Measurements from ENCODE around the gene DYDC1.
"Not testable (repeated sequence)": the region's sequence is repeated elsewhere in the genome, so short reads cannot be mapped to it uniquely, and the experiment has no call there.

DYDC1 gene

DNA sequence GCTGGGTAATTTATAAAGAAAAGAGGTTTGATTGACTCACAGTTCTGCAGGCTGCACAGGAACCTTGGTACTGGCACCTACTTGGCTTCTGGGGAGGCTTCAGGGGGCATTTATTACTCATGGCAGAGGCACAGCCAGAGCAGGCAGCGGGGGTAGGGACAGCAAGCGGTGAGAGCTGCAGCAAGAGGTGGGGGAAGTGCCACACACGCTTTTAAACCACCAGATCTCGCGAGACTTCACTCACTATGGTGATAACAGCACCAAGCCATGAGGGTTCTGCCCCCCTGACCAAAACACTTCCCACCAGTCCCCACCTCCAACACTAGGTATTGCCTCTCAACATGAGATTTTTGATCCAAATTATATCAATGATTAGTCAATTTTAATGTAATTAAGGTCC, 43.0 kb downstream of the DYDC1 start:
- Histone ChIP-seq H3K9ac (ENCODE audit: low read depth, low read length) (no peak overlapping the region), H3K27ac (ENCODE audit: low read length) (no peak overlapping the region), H3K27me3 (ENCODE audit: insufficient read depth, low read length) (no peaks in the 10 kb centered on the region), H3K4me3 (ENCODE audit: low read length) (no peak overlapping the region), H3K4me1 (ENCODE audit: insufficient read depth, low read length) (no peaks in the 10 kb centered on the region), H3K36me3 (ENCODE audit: insufficient read depth, low read depth, low read length) (no peaks in the 10 kb centered on the region), H3K9me3 (ENCODE audit: insufficient read depth, low read depth, low read length) (no peaks in the 10 kb centered on the region)

DNA sequence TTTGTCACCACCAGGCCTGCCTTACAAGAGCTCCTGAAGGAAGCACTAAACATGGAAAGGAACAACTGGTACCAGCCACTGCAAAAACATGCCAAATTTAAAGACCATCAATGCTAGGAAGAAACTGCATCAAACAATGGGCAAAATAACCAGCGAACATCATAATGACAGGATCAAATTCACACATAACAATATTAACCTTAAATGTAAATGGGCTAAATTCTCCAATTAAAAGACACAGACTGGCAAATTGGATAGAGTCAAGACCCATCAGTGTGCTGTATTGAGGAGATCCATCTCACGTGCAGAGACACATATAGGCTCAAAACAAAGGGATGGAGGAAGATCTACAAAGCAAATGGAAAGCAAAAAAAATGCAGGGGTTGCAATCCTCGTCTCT, 50.6 kb downstream of the DYDC1 start:
- not testable (repeated sequence) for H3K4me3 ChIP-seq (ENCODE audit: low read length); H3K4me1 ChIP-seq (ENCODE audit: insufficient read depth, low read length); H3K36me3 ChIP-seq (ENCODE audit: insufficient read depth, low read depth, low read length); H3K27ac ChIP-seq (ENCODE audit: low read length); H3K27me3 ChIP-seq (ENCODE audit: insufficient read depth, low read length); H3K9ac ChIP-seq (ENCODE audit: low read depth, low read length); H3K9me3 ChIP-seq (ENCODE audit: insufficient read depth, low read depth, low read length)

- H3K36me3 ChIP-seq (ENCODE audit: insufficient read depth, low read depth, low read length): no peaks in the 10 kb centered on the region
- H3K27ac ChIP-seq (ENCODE audit: low read length): no peak overlapping the region
- H3K9me3 ChIP-seq (ENCODE audit: insufficient read depth, low read depth, low read length): no peaks in the 10 kb centered on the region; the same call in none of the 2 replicates
- no peak overlapping the region for H3K4me3 ChIP-seq (ENCODE audit: low read length)
- H3K4me1 ChIP-seq (ENCODE audit: insufficient read depth, low read length): no peaks in the 10 kb centered on the region
- H3K9ac ChIP-seq (ENCODE audit: low read depth, low read length): no peak overlapping the region
- H3K27me3 ChIP-seq (ENCODE audit: insufficient read depth, low read length): no peaks in the 10 kb centered on the region
These were observed 59.6 kb downstream of the DYDC1 start for GRCh38 chr10:80296942-80297341.

- H3K36me3 ChIP-seq (ENCODE audit: insufficient read depth, low read depth, low read length): no peaks in the 10 kb centered on the region
- H3K9ac ChIP-seq (ENCODE audit: low read depth, low read length): no peak overlapping the region
- no peaks in the 10 kb centered on the region; the same call in 1 of the 2 replicates for H3K9me3 ChIP-seq (ENCODE audit: insufficient read depth, low read depth, low read length)
- peaks cover 7% of the 10 kb centered on the region; the same call in 1 of the 2 replicates for H3K27me3 ChIP-seq (ENCODE audit: insufficient read depth, low read length)
- no peak overlapping the region for H3K4me3 ChIP-seq (ENCODE audit: low read length)
- H3K4me1 ChIP-seq (ENCODE audit: insufficient read depth, low read length): peaks cover 10% of the 10 kb centered on the region; the same call in 1 of the 2 replicates
- no peak overlapping the region for H3K27ac ChIP-seq (ENCODE audit: low read length)
These were observed 63.8 kb downstream of the DYDC1 start for GRCh38 chr10:80292607-80293239.

DNA sequence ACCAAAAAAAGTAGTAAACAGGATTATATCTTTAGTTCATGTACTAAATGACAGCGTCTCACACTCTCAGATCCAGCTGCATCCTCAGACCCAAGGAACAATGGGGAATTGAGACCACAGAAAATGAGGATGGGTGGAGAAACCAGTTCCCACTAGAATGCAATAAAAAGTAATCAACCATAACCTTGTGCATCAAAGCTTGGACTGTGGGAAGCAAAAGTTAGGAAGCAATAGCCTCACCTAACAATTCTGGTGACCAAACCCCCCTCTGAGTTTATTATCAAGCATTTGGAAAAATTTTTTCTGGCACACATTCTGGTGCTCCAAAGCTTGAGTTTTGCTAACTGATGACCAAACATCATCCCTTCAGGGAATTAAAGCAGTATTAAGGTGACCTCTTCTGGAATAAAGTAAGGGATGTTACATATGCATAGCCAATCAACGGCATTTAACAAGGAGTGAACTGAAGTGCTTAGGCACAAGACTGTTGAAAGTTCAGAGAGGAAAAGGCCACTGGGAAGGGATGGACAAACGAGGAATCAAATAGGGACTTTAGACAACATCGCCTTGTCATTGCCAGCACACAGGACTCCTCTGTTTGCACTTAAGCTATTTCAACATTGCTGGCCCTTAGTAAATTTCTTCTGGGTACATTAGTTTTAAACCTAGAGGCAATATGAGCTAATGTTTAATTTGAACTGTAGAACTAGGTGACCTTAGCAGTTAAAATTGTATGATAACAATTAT, 65.9 kb downstream of the DYDC1 start:
- no peak overlapping the region for H3K9ac ChIP-seq (ENCODE audit: low read depth, low read length)
- H3K9me3 ChIP-seq (ENCODE audit: insufficient read depth, low read depth, low read length): no peaks in the 10 kb centered on the region
- peaks cover 7% of the 10 kb centered on the region; the same call in 1 of the 2 replicates for H3K27me3 ChIP-seq (ENCODE audit: insufficient read depth, low read length)
- no peaks in the 10 kb centered on the region for H3K36me3 ChIP-seq (ENCODE audit: insufficient read depth, low read depth, low read length)
- H3K4me3 ChIP-seq (ENCODE audit: low read length): no peak overlapping the region
- peaks cover 10% of the 10 kb centered on the region; the same call in 1 of the 2 replicates for H3K4me1 ChIP-seq (ENCODE audit: insufficient read depth, low read length)
- H3K27ac ChIP-seq (ENCODE audit: low read length): no peak overlapping the region

GRCh38 chr10:80289451-80290287, 66.9 kb downstream of the DYDC1 start, which contains the start of gene MAT1A:
MAT1A (minus strand) TSS chr10:80289658; CDS start chr10:80289423, 235 bp downstream.
- Histone ChIP-seq H3K4me3 (ENCODE audit: low read length) (peak within 1 kb of the TSS; percentile 16; the same call in 1 of the 2 replicates), H3K9ac (ENCODE audit: low read depth, low read length) (peak within 1 kb of the TSS; percentile 70; the same call in 1 of the 2 replicates), H3K27ac (ENCODE audit: low read length) (no peak within 1 kb of the TSS), H3K27me3 (ENCODE audit: insufficient read depth, low read length) (peaks cover 7% of the 10 kb centered on the region; the same call in 1 of the 2 replicates), H3K4me1 (ENCODE audit: insufficient read depth, low read length) (peaks cover 10% of the 10 kb centered on the region; the same call in 1 of the 2 replicates), H3K9me3 (ENCODE audit: insufficient read depth, low read depth, low read length) (no peaks in the 10 kb centered on the region), H3K36me3 (ENCODE audit: insufficient read depth, low read depth, low read length) (no peaks in the 10 kb centered on the region)

DNA sequence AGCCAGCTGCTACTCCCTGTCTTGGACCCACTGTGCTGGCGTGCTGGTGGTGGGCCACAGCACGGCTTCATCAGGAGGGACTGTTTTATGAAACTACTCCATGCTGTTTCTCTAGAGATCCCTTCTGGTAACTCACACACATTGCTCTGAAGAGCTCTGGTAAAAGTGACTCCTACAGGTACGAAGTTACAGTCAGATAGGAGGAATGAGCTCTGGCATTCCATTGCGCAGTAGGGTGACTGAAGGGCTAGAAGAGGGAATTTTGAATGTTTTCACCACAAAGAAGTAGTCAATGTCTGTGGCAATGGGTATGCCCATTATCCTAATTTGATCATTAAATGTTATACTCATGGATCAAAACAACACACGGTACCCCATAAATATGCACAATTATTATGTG, 67.7 kb downstream of the DYDC1 start:
- Histone ChIP-seq H3K27ac (ENCODE audit: low read length) (no peak overlapping the region), H3K27me3 (ENCODE audit: insufficient read depth, low read length) (peaks cover 7% of the 10 kb centered on the region; the same call in 1 of the 2 replicates), H3K9ac (ENCODE audit: low read depth, low read length) (no peak overlapping the region), H3K4me3 (ENCODE audit: low read length) (no peak overlapping the region), H3K36me3 (ENCODE audit: insufficient read depth, low read depth, low read length) (no peaks in the 10 kb centered on the region), H3K9me3 (ENCODE audit: insufficient read depth, low read depth, low read length) (no peaks in the 10 kb centered on the region), H3K4me1 (ENCODE audit: insufficient read depth, low read length) (peaks cover 10% of the 10 kb centered on the region; the same call in 1 of the 2 replicates)
